Measurements from ENCODE around the gene IMPDH2.

IMPDH2 gene

DNA sequence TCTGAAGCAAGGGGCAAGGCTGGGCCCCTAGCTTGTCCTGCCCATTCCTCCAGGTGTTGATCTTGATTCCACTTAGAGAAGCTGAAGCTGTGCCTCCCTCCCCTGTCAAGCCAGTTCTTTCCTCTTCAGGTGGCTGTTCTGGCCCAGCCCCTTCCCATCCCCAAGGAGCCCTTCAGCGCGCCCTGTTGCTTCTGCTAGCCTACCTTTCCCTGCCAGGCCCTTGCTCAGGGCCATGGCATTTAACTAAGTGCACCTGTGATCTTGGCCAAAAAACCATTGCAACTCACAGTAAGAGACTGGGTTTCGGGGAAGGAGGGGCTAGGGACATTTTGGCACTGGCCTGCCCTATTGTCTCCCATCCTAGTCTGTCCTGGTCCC lies 23.9 kb downstream of the IMPDH2 start:
- no peak for DNase-seq

DNA sequence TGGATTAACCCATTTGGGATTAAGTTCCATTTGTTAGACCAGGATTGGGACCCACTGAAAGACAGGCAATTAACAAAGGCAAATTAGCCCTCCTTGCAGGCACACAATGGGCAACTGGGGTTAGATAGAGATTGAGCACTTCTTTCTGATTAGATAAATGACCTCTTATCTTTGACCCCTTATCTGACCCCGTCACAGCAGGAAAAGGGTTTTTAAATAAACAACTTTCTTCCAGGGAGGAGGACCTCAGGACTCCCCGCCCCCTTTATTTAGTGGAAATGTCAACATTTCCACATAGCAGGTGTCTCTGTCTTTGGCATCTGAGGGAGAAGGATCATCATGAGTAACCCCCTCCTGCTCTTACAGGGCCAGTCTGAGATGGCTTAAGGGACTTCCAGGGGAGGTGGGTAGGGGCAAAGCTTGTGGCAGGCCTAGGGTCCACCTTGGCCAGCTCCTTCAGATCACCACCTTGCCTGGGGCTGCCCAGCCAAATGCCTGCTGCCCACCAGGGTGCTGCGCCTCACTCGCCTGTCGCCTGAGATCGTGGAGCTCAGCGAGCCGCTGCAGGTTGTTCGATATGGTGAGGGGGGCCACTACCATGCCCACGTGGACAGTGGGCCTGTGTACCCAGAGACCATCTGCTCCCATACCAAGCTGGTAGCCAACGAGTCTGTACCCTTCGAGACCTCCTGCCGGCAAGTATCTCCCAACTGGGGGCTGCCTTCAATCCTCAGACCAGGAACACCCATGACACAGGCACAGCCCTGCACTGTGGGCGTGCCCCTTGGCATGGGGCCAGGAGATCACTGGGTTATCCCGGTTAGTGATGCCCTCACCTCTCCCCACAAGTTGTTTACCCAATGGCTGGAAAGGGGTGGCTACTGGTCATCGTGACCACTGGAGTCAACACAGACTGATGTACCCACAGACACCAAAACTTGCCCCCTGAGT lies 24.6 kb downstream of the IMPDH2 start:
- DNase-seq, result no peak

GRCh38 chr3:49001155-49001554 lies 28.0 kb downstream of the IMPDH2 start:
- no peak for DNase-seq

- no peak for DNase-seq
These were observed 29.9 kb downstream of the IMPDH2 start for GRCh38 chr3:48999085-48999858.

DNA sequence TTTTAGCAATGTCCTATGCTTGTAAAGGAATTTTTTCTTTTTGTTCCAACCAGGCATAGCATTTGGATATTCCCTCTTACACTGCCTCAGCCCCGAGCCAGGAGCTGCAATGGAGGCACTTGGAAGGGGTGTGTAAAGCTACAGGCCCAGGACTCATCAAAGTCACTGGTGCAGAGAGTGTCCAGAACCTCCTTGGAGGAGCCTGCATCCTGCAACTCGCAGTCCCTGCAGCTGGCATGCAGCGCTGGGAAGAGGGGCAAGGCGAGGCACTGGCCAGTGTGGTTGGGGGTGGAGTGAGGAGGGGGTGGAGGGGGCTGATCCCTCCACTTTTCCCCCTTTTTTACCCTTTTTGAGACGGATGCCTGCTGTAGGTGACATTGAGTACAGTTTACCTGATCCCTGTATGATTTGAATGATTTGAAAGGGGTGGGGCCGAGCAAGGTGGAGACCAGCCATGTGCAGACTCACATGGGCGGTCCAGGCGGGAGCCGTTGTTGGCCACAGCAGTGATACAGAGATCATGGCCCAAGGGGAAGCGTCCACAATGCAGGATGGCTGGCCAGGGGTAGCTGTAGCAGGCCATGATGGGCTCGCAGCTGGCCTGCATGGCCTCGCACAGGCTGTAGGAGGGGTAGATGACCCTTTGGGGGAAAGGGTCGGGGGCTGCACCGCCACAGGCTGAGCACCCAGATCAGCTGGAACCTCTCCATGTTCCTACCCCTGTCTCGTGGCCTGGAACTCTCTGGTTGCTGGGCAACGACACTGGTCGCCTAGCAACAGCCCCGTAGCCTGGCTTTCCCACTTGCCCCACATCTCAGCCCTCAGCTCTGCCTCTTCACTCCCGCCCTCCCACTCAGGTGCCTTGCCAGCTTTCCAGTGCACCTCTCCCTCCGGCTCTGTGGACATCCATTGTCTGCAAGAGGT lies 31.2 kb downstream of the IMPDH2 start:
- DNase-seq, result no peak

- DNase-seq, result no peak
These were observed 32.0 kb downstream of the IMPDH2 start for GRCh38 chr3:48997102-48997635.

DNA sequence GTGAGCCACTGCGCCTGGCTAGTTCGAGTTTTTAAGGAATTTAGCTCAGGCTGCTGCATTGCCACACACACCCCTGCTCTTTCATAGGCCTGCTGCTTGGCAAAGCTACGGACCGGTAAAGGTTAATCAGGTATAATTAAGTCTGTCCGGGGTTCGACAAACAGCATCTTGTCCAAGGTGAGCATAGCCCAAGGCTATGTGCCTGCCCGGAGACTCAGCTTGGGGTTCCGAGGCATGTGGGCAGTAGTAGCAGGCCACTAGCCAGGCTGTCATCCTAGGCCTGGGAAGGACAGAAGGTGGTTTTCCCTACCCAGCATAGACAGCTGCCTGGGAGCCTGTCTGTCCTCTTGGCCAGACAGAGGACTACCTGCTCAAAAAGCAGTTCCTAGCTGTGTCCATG lies 32.6 kb downstream of the IMPDH2 start:
- DNase-seq, result no peak

DNA sequence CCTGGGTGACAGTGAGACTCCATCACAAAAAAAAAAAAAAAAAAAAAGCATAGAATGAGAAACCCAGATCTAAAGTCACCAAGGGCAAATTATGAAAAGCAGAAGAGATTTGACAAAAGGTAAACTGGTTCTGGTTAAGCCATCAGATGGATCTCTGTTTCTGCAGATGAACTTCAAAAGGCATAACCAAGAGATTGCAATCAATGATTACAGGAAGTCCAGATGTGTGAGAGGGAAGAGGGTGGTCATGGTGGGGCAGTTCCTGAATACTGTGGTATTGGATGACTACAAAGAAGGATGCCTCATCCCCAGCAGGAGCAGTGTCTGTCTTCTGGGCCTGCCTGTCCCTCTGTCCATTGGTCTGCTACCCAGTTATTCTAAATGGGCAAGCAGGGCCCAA lies 35.4 kb downstream of the IMPDH2 start:
- no peak for DNase-seq

DNA sequence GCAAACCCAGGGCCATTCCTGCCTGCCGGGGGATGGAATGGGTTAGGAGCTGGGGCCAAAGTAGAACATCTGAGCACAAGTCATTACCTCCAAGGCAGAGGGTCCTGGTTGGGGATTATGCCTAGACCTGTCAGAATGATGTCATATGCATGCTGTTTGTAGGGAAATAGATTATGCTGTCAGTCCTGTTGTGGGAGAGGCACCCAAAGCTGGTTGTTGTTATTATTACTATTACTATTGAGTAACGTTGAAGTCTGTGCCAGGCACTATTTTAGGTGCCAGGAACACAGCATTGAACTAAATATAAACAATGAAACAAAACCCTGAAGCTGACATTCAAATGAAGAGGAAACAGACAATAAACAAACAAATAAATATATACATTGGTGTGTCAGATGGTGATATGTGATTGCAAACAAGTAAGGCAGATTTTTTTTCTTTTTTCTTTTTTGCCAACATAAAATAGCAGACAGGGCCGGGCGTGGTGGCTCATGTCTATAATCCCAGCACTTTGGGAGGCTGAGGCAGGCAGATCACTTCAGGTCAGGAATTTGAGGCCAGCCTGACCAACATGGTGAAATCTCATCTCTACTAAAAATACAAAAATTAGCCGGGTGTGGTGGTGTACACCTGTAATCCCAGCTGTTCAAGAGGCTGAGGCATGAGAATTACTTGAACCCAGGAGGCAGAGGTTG lies 37.2 kb downstream of the IMPDH2 start:
- DNase-seq, result no peak

GRCh38 chr3:48990636-48991469 lies 38.3 kb downstream of the IMPDH2 start:
- DNase-seq, result no peak

- no peak for DNase-seq
These were observed 39.2 kb downstream of the IMPDH2 start, which contains the start of gene P4HTM for GRCh38 chr3:48989796-48990635. P4HTM (plus strand) TSS chr3:48990241; CDS start chr3:48990257, 16 bp downstream.

DNA sequence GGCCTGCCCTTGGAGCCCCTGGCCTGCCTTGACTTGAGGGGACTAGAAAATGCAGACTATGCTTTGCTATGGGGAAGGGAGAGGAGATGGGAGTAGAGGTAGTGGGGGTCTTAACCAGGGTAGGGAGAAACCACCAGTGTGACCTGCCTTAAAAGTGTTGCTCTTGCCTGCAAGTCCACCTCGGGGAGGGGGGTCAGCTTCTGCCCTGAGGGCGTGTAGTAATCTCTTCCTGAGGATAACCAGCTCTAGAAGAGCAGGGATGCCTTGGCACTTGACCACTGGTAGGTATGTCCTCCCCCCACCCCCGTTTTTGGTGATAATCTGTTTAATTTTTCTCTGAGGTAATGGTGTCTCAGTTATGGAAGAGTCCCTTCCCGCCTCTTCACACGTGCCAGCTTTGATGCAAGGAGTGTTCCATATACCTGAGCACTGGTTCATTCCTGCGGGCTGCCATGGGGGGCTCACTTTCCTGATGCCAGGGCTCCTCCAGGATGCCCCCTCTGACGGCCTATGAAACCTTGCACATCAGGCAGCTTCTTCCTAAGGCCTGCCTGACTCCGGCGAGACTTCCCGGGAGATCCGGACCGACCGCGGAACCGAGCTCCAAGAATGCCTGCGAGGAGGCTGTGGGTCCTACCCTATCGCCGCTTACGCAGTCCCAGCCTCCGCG lies 39.9 kb downstream of the IMPDH2 start:
- no peak for DNase-seq

GRCh38 chr3:48985831-48986376 lies 43.3 kb downstream of the IMPDH2 start:
- DNase-seq, result no peak

- no peak for DNase-seq
These were observed 44.5 kb downstream of the IMPDH2 start for GRCh38 chr3:48984663-48985062.

DNA sequence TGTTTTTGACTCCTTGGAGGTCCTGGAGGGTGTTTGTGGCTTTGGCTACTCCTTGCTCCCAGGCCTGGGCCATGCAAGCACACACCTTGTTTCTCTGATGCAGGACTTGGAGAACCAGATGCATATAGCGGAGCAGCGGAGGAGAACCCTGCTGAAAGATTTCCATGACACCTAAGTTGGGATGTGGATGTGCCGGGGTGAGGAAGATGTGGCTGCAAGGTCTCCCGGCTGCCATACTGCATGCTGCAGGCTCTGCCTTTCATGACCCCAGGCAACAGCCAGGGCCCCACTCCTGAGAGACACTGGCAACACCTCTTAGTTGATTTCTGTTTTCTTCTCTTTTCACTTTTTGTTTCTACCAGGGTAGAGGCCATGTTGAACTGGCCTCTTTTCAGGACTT lies 46.1 kb downstream of the IMPDH2 start:
- DNase-seq, result no peak

GRCh38 chr3:48982686-48983085 lies 46.5 kb downstream of the IMPDH2 start:
- DNase-seq, result no peak

- no peak for DNase-seq
These were observed 47.2 kb downstream of the IMPDH2 start for GRCh38 chr3:48982016-48982415.

- no peak for DNase-seq
These were observed 48.9 kb downstream of the IMPDH2 start for GRCh38 chr3:48980295-48980694.

- no peak for DNase-seq
These were observed 49.7 kb downstream of the IMPDH2 start for GRCh38 chr3:48979451-48979850.
